Pancreas (tissue), 10 donors: ENCODE measurements around the gene SEC24D. TPM values are rescaled to one million over a fixed set of nuclear protein-coding genes. Genes with fewer than 3 reads are reported as not detected.

Experiments used
- ATAC-seq, 4 donors: fragments of 200-7000 bp; cut with Tn5 transposase; one replicate each; pipeline versions ENCODE4 v1.8.0 to v1.9.1; 2020; ENCODE audit warnings: mild to moderate bottlenecking in 4 of 4, moderate library complexity in 4 of 4
- DNase-seq, 6 donors: peaks; one replicate each; pipeline ENCODE4 v3.0.0-alpha.2; 2020
- FAIRE-seq: peaks from 2 replicates; lab custom pipeline; 2012; peaks lifted over from hg19 to GRCh38; lab: Jason Lieb, UNC
- H3K27ac ChIP-seq, 4 donors: fragments of 200-600 bp; sonication (generic); 1 replicate in 3 of 4; 2 replicates in 1 of 4; pipeline versions ENCODE4 v1.5.0 to v1.8.0; 2020
- H3K27me3 ChIP-seq, 4 donors: fragments of 200-600 bp; one replicate each; pipeline ENCODE4 v1.8.0; 2021
- H3K36me3 ChIP-seq, 3 donors: fragments of 200-600 bp; sonication (generic) in 1 of 3; one replicate each; pipeline versions ENCODE4 v1.5.0 to v1.8.0; 2020 to 2021
- H3K4me1 ChIP-seq, 3 donors: fragments of 200-600 bp; one replicate each; pipeline ENCODE4 v1.8.0; 2021
- H3K4me3 ChIP-seq, 4 donors: fragments of 200-600 bp; sonication (generic) in 2 of 4; one replicate each; pipeline versions ENCODE4 v1.5.0 to v1.8.0; 2020 to 2021
- H3K9me3 ChIP-seq, 4 donors: fragments of 200-600 bp; one replicate each; pipeline ENCODE4 v1.8.0; 2021
- CTCF ChIP-seq, 4 donors: fragments of 200-600 bp; sonication (generic) in 3 of 4; IDR thresholded peaks; one replicate each; pipeline versions ENCODE4 v1.5.0 to v1.8.0; 2021; ENCODE audit warnings: antibody characterized with exemption in 4 of 4
- WGBS, 2 donors: extraction: QIAGEN DNeasy Blood & Tissue Kit; methylation state at CpG; one replicate each; pipeline ENCODE4 v1.1.7; 2013; 5-methylcytosine and 5-hydroxymethylcytosine counted together
- intact Hi-C, 3 donors: fragments of 100-400 bp; cut with DNase I; formaldehyde crosslinking; loops; one replicate each; pipeline versions ENCODE4 v1.11.1 to v1.14.2; 2022
- polyA plus RNA-seq, 2 donors: library from polyadenylated mRNA; stranded (reverse); fragments of 200-250 nt; gene quantifications; one replicate each; pipeline ENCODE4 v1.2.3, GENCODE V29; 2013
- total RNA-seq, 6 donors: library from RNA; stranded (reverse); fragmentation: NEBNext Ultra II Directional in 4 of 6; extraction: Animal tissue kit (Norgen Biotek cat#: 25700) in 4 of 6; gene quantifications; one replicate each; pipeline versions ENCODE4 v1.2.1 to v1.2.4, GENCODE V29; 2021 to 2023
- donor health status: healthy with polysubstance abuse.
- donor health status: DM: no; HTN: no; CAD: no; lungs with moderate emphysema.
- donor health status: DM: no; HTN: no; CAD: no.
- donor health status: control.
- donor health status: control.
- donor health status: Bipolar disorder and iron deficiency.
- donor health status: DM: yes; HTN: yes; CAD: no.
- donor health status: DM: no; HTN: no; CAD: no.
- donor health status: DM: no; HTN: no; CAD: no.
- donor health status: DM: yes; HTN: yes; CAD: no.

The SEC24D gene
- total and polyA plus RNA-seq, 8 donors = 10.9 to 49.6 (median 35.1) TPM

DNA sequence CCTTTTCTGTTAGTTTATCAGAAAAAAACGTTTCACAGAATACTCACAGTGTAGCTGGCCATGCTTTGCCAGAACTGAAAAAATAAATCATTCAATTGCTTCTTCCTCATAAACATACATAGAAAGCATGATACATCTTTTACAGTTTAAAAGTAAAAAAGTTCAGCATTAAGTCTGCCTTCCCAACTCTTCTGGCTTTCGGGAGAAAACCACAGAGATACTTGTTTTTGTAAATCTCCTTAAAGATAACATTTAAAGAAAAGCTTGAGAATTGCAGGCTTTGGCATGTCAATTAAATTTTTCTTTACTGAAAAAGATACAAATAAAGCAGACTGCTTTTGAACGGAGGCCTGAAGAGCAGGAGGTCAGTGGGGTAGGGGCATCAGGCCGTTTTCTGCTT, 66.8 kb downstream of the SEC24D start:
- no peak for ATAC-seq
- intact Hi-C loops = loop anchor here in 2 of 3 donors (10.0 kb wide), 2 partner anchors 96 to 106 kb away; no protein-coding TSS in a partner anchor
- no peaks in the 10 kb centered on the region for H3K9me3 ChIP-seq
- no peak overlapping the region for H3K4me3 ChIP-seq
- WGBS, 2 donors = 74 to 78% methylated on average over 4 of the region's 4 CpGs
- no peak overlapping the region for H3K27ac ChIP-seq
- H3K36me3 ChIP-seq = peaks cover 0 to 16% (median 12%) of the 10 kb centered on the region in 3 donors
- H3K27me3 ChIP-seq = no peaks in the 10 kb centered on the region
- H3K4me1 ChIP-seq = peaks cover 0 to 30% (median 6%) of the 10 kb centered on the region in 3 donors
- FAIRE-seq = no peak
- TF ChIP-seq CTCF (IDR thresholded peaks at IDR 0.05) = no peak
- no peak for DNase-seq

GRCh38 chr4:118767109-118767508, 68.8 kb downstream of the SEC24D start:
- ATAC-seq (no peak), FAIRE-seq (no peak), DNase-seq (no peak)
- H3K9me3 ChIP-seq = no peaks in the 10 kb centered on the region
- H3K27me3 ChIP-seq = no peaks in the 10 kb centered on the region
- no peak overlapping the region for H3K4me3 ChIP-seq
- H3K4me1 ChIP-seq = peaks cover 0 to 26% (median 11%) of the 10 kb centered on the region in 3 donors
- H3K36me3 ChIP-seq = peaks cover 0 to 16% (median 12%) of the 10 kb centered on the region in 3 donors
- H3K27ac ChIP-seq = no peak overlapping the region
- 67 to 69% methylated on average over 6 of the region's 6 CpGs for WGBS, 2 donors
- intact Hi-C loops = loop anchor here in 2 of 3 donors (10.0 kb wide), 2 partner anchors 98 to 108 kb away; no protein-coding TSS in a partner anchor
- no peak for TF ChIP-seq CTCF (IDR thresholded peaks at IDR 0.05)

DNA sequence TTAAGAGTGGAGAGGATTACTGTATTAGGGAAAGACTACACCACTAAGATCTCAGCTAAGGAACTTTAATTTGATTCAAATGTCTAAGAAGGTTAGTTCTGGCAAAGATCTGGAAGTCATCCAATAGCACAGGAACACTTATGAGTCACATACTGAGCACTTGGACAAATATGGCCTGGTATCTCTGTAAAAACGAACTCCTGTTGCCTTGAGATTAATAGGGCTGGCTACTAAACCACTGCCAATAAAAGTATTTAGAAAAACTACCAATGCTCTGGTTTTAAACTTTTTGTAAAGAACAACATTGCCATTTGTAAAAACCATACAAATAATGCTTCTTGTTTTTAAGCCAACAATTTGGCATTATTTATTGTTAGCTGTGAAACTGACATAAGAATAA, 70.5 kb downstream of the SEC24D start:
- H3K27ac ChIP-seq = peak overlapping the region in 1 of 4 donors; percentile 7
- intact Hi-C loops = loop anchor here in 2 of 3 donors (10.0 kb wide), 2 partner anchors 99 to 109 kb away; no protein-coding TSS in a partner anchor
- no peak for TF ChIP-seq CTCF (IDR thresholded peaks at IDR 0.05)
- 0 to 6% methylated on average over 1 of the region's 1 CpG for WGBS, 2 donors
- no peak overlapping the region for H3K4me3 ChIP-seq
- peaks cover 0 to 16% (median 12%) of the 10 kb centered on the region in 3 donors for H3K36me3 ChIP-seq
- no peaks in the 10 kb centered on the region for H3K9me3 ChIP-seq
- H3K27me3 ChIP-seq = no peaks in the 10 kb centered on the region
- peak; percentile 93 for FAIRE-seq
- H3K4me1 ChIP-seq = peaks cover 0 to 22% (median 17%) of the 10 kb centered on the region in 3 donors
- DNase-seq = no peak
- peak; percentile 87 to 92 (median 90) for ATAC-seq

- no peak overlapping the region for H3K4me3 ChIP-seq
- H3K27ac ChIP-seq = no peak overlapping the region
- ATAC-seq (no peak), DNase-seq (no peak), FAIRE-seq (no peak)
- intact Hi-C loops = loop anchor here in 2 of 3 donors (10.0 kb wide), 2 partner anchors 102 to 112 kb away; no protein-coding TSS in a partner anchor
- H3K27me3 ChIP-seq = no peaks in the 10 kb centered on the region
- WGBS, 2 donors = 54% methylated on average over 3 of the region's 3 CpGs
- peaks cover 5 to 30% (median 24%) of the 10 kb centered on the region in 3 donors for H3K4me1 ChIP-seq
- peaks cover 0 to 16% (median 12%) of the 10 kb centered on the region in 3 donors for H3K36me3 ChIP-seq
- TF ChIP-seq CTCF (IDR thresholded peaks at IDR 0.05) = no peak
- no peaks in the 10 kb centered on the region for H3K9me3 ChIP-seq
Observed at GRCh38 chr4:118762730-118763477, 73.0 kb downstream of the SEC24D start.
